ENCODE results near the gene LYPD1. TPM values are rescaled to one million over a fixed set of nuclear protein-coding genes. Genes with fewer than 3 reads are reported as not detected.

Gene LYPD1
- total RNA-seq, 1 experiment from 2014 or later = 13.8 TPM

- Histone ChIP-seq H3K9me3 (ENCODE audit: low read depth, low read length, poor library complexity, severe bottlenecking) (no peaks in the 10 kb centered on the region), H3K27me3 (replicated peaks; ENCODE audit: insufficient read depth, low read depth, low read length, poor library complexity) (no peaks in the 10 kb centered on the region), H3K4me1 (ENCODE audit: insufficient read depth, low read length, poor library complexity, severe bottlenecking) (no peaks in the 10 kb centered on the region), H3K36me3 (ENCODE audit: insufficient read depth, low read length, poor library complexity, severe bottlenecking) (no peaks in the 10 kb centered on the region), H3K27ac (ENCODE audit: low read depth, low read length, poor library complexity, severe bottlenecking) (no peak overlapping the region), H3K4me3 (ENCODE audit: low read depth, low read length, poor library complexity, severe bottlenecking) (no peak overlapping the region)
- BruUV-seq (replicated peaks) = no TSS peak
- ChIA-PET POLR2A (ENCODE audit: low non-redundant PET) (no interaction called here), CTCF (no interaction called here)
- intact Hi-C loops (cut with micrococcal nuclease; ENCODE audit: unreplicated experiment) = no loop called here
- no peak for DNase-seq (ENCODE audit: low spot score)
- no peak for TF ChIP-seq CTCF (conservative IDR thresholded peaks at IDR 0.05; ENCODE audit: low read depth, low read length)
- no peak for TF ChIP-seq EZH2 (IDR thresholded peaks at IDR 0.05; ENCODE audit: borderline replicate concordance, low read depth, low read length, poor library complexity, severe bottlenecking)
These were observed 31.5 kb downstream of the LYPD1 start for GRCh38 chr2:132638313-132639040.

GRCh38 chr2:132636346-132636745, 33.7 kb downstream of the LYPD1 start:
- Histone ChIP-seq H3K4me1 (ENCODE audit: insufficient read depth, low read length, poor library complexity, severe bottlenecking) (peaks cover 3% of the 10 kb centered on the region), H3K27me3 (replicated peaks; ENCODE audit: insufficient read depth, low read depth, low read length, poor library complexity) (no peaks in the 10 kb centered on the region), H3K4me3 (ENCODE audit: low read depth, low read length, poor library complexity, severe bottlenecking) (no peak overlapping the region), H3K9me3 (ENCODE audit: low read depth, low read length, poor library complexity, severe bottlenecking) (no peaks in the 10 kb centered on the region), H3K36me3 (ENCODE audit: insufficient read depth, low read length, poor library complexity, severe bottlenecking) (no peaks in the 10 kb centered on the region), H3K27ac (ENCODE audit: low read depth, low read length, poor library complexity, severe bottlenecking) (no peak overlapping the region)
- TF ChIP-seq EZH2 (IDR thresholded peaks at IDR 0.05; ENCODE audit: borderline replicate concordance, low read depth, low read length, poor library complexity, severe bottlenecking) = no peak
- TF ChIP-seq CTCF (conservative IDR thresholded peaks at IDR 0.05; ENCODE audit: low read depth, low read length) = no peak
- no peak for DNase-seq (ENCODE audit: low spot score)
- intact Hi-C loops (cut with micrococcal nuclease; ENCODE audit: unreplicated experiment) = loop anchor here (2.0 kb wide), 1 partner anchor 20 kb away; no protein-coding TSS in a partner anchor
- ChIA-PET POLR2A (ENCODE audit: low non-redundant PET) (no interaction called here), CTCF (no interaction called here)
- BruUV-seq (replicated peaks) = no TSS peak

- ChIA-PET POLR2A (ENCODE audit: low non-redundant PET) (no interaction called here), CTCF (no interaction called here)
- peaks cover 3% of the 10 kb centered on the region for H3K4me1 ChIP-seq (ENCODE audit: insufficient read depth, low read length, poor library complexity, severe bottlenecking)
- DNase-seq (ENCODE audit: low spot score) = no peak
- no peak overlapping the region for H3K27ac ChIP-seq (ENCODE audit: low read depth, low read length, poor library complexity, severe bottlenecking)
- no peaks in the 10 kb centered on the region for H3K27me3 ChIP-seq (replicated peaks; ENCODE audit: insufficient read depth, low read depth, low read length, poor library complexity)
- no peaks in the 10 kb centered on the region for H3K36me3 ChIP-seq (ENCODE audit: insufficient read depth, low read length, poor library complexity, severe bottlenecking)
- no TSS peak for BruUV-seq (replicated peaks)
- intact Hi-C loops (cut with micrococcal nuclease; ENCODE audit: unreplicated experiment) = no loop called here
- H3K9me3 ChIP-seq (ENCODE audit: low read depth, low read length, poor library complexity, severe bottlenecking) = no peaks in the 10 kb centered on the region
- H3K4me3 ChIP-seq (ENCODE audit: low read depth, low read length, poor library complexity, severe bottlenecking) = no peak overlapping the region
- TF ChIP-seq EZH2 (IDR thresholded peaks at IDR 0.05; ENCODE audit: borderline replicate concordance, low read depth, low read length, poor library complexity, severe bottlenecking) = no peak
- no peak for TF ChIP-seq CTCF (conservative IDR thresholded peaks at IDR 0.05; ENCODE audit: low read depth, low read length)
These were observed 36.4 kb downstream of the LYPD1 start for GRCh38 chr2:132633635-132634034.

All from A673 (cell line).